ENCODE results near the gene CHM. TPM values are rescaled to one million over a fixed set of nuclear protein-coding genes. Genes with fewer than 3 reads are reported as not detected.

The CHM gene
- total RNA-seq, 1 experiment from 2014 or later, result 18.1 TPM

- TF ChIP-seq CTCF (IDR thresholded peaks at IDR 0.05), result no peak
- no peak for TF ChIP-seq SP1 (CRISPR knock-in tag; conservative IDR thresholded peaks at IDR 0.05)
Observed at GRCh38 chrX:85993539-85994197, 53.7 kb downstream of the CHM start (continued).

GRCh38 chrX:85992811-85993229 is 54.5 kb downstream of the CHM start:
- H3K9me3 Mint-ChIP-seq, result peaks cover 21% of the 10 kb centered on the region
- CTCF ChIA-PET, result no interaction called here
- peaks cover 61% of the 10 kb centered on the region for H3K4me1 Mint-ChIP-seq
- peaks cover 15% of the 10 kb centered on the region for H3K36me3 Mint-ChIP-seq
- ATAC-seq, result no peak
- TF ChIP-seq KAT7 (CRISPR knock-in tag; IDR thresholded peaks at IDR 0.05; ENCODE audit: borderline replicate concordance) (no peak), TEAD1 (CRISPR knock-in tag; IDR thresholded peaks at IDR 0.05) (no peak), NFE2L1 (CRISPR knock-in tag; IDR thresholded peaks at IDR 0.05) (no peak), NFATC4 (CRISPR knock-in tag; IDR thresholded peaks at IDR 0.05) (no peak), ZNF532 (CRISPR knock-in tag; IDR thresholded peaks at IDR 0.05; ENCODE audit: borderline replicate concordance) (no peak), CTCF (IDR thresholded peaks at IDR 0.05) (no peak), SOX15 (CRISPR knock-in tag; IDR thresholded peaks at IDR 0.05) (no peak), TEAD4 (CRISPR knock-in tag; IDR thresholded peaks at IDR 0.05) (no peak)
- TF ChIP-seq, protein P1, sequence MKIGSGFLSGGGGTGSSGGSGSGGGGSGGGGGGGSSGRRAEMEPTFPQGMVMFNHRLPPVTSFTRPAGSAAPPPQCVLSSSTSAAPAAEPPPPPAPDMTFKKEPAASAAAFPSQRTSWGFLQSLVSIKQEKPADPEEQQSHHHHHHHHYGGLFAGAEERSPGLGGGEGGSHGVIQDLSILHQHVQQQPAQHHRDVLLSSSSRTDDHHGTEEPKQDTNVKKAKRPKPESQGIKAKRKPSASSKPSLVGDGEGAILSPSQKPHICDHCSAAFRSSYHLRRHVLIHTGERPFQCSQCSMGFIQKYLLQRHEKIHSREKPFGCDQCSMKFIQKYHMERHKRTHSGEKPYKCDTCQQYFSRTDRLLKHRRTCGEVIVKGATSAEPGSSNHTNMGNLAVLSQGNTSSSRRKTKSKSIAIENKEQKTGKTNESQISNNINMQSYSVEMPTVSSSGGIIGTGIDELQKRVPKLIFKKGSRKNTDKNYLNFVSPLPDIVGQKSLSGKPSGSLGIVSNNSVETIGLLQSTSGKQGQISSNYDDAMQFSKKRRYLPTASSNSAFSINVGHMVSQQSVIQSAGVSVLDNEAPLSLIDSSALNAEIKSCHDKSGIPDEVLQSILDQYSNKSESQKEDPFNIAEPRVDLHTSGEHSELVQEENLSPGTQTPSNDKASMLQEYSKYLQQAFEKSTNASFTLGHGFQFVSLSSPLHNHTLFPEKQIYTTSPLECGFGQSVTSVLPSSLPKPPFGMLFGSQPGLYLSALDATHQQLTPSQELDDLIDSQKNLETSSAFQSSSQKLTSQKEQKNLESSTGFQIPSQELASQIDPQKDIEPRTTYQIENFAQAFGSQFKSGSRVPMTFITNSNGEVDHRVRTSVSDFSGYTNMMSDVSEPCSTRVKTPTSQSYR (CRISPR knock-in tag; IDR thresholded peaks at IDR 0.05), result no peak
- no peak overlapping the region for H3K4me3 Mint-ChIP-seq
- H3K27ac Mint-ChIP-seq, result no peak overlapping the region
- POLR2A ChIA-PET, result no interaction called here
- DNase-seq (ENCODE audit: low spot score), result no peak
- no peaks in the 10 kb centered on the region for H3K27me3 Mint-ChIP-seq (ENCODE audit: low read depth)

DNA sequence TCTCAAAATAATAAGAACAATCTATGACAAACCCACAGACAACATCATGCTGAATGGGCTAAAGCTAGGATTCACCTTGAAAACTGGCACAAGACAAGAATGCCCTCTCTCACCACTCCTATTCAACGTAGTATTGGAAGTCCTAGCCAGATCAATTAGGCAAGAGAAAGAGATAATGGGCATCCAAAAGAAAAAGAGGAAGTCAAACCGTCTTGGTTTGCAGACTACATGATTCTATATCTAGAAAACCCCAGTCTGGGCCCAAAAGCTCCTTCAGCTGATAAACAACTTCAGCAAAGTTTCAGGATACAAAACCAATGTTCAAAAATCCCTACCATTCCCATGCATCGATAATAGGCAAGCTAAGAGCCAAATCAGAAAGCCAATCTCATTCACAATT is 59.0 kb downstream of the CHM start:
- Mint-ChIP-seq H3K27ac (no peak overlapping the region), H3K27me3 (ENCODE audit: low read depth) (no peaks in the 10 kb centered on the region), H3K36me3 (peaks cover 20% of the 10 kb centered on the region), H3K4me3 (no peak overlapping the region), H3K9me3 (peaks cover 21% of the 10 kb centered on the region), H3K4me1 (peaks cover 41% of the 10 kb centered on the region)
- ATAC-seq, result no peak
- no peak for DNase-seq (ENCODE audit: low spot score)
- POLR2A ChIA-PET, result no interaction called here
- CTCF ChIA-PET, result no interaction called here
- TF ChIP-seq ZNF263 (CRISPR knock-in tag; IDR thresholded peaks at IDR 0.05; ENCODE audit: low read depth) (no peak), TEAD1 (CRISPR knock-in tag; IDR thresholded peaks at IDR 0.05) (no peak), PRRX2 (CRISPR knock-in tag; IDR thresholded peaks at IDR 0.05) (no peak), MXD4 (CRISPR knock-in tag; IDR thresholded peaks at IDR 0.05; ENCODE audit: borderline replicate concordance) (no peak), CBFB (CRISPR knock-in tag; IDR thresholded peaks at IDR 0.05; ENCODE audit: low read depth) (no peak)
- TF ChIP-seq, protein P2, sequence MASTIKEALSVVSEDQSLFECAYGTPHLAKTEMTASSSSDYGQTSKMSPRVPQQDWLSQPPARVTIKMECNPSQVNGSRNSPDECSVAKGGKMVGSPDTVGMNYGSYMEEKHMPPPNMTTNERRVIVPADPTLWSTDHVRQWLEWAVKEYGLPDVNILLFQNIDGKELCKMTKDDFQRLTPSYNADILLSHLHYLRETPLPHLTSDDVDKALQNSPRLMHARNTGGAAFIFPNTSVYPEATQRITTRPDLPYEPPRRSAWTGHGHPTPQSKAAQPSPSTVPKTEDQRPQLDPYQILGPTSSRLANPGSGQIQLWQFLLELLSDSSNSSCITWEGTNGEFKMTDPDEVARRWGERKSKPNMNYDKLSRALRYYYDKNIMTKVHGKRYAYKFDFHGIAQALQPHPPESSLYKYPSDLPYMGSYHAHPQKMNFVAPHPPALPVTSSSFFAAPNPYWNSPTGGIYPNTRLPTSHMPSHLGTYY (CRISPR knock-in tag; IDR thresholded peaks at IDR 0.05), result no peak
- TF ChIP-seq, protein P3, sequence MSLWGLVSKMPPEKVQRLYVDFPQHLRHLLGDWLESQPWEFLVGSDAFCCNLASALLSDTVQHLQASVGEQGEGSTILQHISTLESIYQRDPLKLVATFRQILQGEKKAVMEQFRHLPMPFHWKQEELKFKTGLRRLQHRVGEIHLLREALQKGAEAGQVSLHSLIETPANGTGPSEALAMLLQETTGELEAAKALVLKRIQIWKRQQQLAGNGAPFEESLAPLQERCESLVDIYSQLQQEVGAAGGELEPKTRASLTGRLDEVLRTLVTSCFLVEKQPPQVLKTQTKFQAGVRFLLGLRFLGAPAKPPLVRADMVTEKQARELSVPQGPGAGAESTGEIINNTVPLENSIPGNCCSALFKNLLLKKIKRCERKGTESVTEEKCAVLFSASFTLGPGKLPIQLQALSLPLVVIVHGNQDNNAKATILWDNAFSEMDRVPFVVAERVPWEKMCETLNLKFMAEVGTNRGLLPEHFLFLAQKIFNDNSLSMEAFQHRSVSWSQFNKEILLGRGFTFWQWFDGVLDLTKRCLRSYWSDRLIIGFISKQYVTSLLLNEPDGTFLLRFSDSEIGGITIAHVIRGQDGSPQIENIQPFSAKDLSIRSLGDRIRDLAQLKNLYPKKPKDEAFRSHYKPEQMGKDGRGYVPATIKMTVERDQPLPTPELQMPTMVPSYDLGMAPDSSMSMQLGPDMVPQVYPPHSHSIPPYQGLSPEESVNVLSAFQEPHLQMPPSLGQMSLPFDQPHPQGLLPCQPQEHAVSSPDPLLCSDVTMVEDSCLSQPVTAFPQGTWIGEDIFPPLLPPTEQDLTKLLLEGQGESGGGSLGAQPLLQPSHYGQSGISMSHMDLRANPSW (CRISPR knock-in tag; conservative IDR thresholded peaks at IDR 0.05; ENCODE audit: low read depth), result no peak

Measured in WTC11 (cell line).